HG03095 (cell line): ENCODE data around the gene KHDRBS2.

Experiments
- ATAC-seq: cut with Tn5 transposase; IDR thresholded peaks from one replicate; pipeline ENCODE4 v1.9.1; 2021; ENCODE audit warnings: moderate library complexity; ENCODE audit not compliant: unreplicated experiment

Gene KHDRBS2

DNA sequence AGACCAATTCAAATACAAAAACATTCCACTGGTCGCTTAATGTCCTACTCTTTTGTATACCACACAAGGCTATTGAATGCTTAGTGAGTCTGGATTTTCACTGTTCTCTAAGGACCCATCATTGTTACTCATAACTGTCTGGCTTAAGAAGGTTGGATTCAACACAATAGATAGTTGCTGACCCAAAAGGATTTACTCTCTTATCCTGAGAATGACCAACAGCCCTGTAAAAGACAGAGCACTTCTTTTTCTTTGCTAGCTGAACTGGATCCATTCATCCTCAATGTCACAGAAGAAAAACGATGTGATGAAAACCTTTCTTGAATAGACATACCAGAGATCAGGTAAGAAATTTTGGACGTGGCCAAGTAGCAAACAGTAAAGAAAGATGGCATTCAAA lies 645.6 kb downstream of the KHDRBS2 start:
- no peak for ATAC-seq
